Limb (tissue), 2 donors: ENCODE results near the gene FOXE3.

ENCODE experiments used
- DNase-seq, 2 donors: peaks; one replicate each; pipeline ENCODE4 v3.0.0-alpha.2; 2016; ENCODE audit errors: extremely low spot score in 2 of 2

Gene FOXE3

DNA sequence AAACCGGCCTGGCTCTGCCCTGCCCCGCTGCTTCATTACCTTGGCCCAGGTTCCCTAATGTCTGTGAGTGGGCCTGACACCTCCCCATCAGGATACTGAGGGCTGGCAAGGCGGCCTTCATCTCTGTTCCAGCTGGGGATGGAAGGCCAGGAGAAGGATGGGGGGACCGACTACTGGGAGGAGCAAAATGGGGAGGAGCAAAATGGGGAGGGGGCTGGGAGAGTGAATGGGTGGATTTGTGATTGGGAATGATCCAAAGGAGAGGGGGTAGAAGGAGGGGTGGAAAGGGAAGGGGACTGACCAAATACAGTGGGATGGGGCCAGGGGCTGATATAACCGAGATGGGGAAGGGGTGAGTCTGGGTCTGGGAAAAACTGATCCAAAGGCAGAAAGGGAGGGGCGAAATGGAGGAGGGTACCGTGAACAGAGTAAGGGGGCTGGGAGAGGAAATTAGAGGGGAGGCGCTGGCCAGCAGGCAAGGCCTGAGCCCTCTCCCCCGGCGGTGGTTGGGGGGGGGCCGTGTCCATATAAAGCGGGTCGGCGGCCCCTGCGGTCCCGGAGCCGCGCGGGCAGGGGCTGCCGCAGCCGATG lies at the start of gene FOXE3:
Gene FOXE3, plus strand, starts transcription at position 558 of the 591 bp plus-strand sequence. Its CDS starts 31 bp downstream, at position 589.
- DNase-seq, result no peak

- no peak for DNase-seq
Observed at GRCh38 chr1:47367651-47368050, 48.4 kb upstream of the FOXE3 start.

- no peak for DNase-seq
Observed at GRCh38 chr1:47371016-47371517, 45.0 kb upstream of the FOXE3 start.

GRCh38 chr1:47374501-47374900 lies 41.6 kb upstream of the FOXE3 start:
- DNase-seq, result no peak

GRCh38 chr1:47378147-47378546 lies 37.9 kb upstream of the FOXE3 start:
- no peak for DNase-seq

DNA sequence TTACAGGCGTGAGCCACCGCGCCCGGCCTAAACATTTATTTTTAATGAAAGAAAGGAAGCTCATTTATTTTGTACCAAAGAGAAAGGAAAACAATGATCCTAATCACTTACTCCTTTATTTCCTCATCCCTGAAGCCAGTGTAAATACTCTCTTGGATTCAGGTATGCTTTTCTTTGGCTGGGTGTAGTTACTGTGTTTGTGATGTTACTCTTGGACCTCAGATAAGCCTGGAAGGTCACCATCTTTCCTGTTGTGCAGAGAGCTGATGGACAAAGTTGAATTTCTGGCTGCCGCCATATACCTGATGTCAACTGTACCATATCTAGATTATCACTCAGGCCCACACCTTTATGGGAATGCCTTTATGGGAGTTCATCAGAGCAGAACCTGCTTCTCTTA lies 35.4 kb upstream of the FOXE3 start:
- DNase-seq, result no peak

DNA sequence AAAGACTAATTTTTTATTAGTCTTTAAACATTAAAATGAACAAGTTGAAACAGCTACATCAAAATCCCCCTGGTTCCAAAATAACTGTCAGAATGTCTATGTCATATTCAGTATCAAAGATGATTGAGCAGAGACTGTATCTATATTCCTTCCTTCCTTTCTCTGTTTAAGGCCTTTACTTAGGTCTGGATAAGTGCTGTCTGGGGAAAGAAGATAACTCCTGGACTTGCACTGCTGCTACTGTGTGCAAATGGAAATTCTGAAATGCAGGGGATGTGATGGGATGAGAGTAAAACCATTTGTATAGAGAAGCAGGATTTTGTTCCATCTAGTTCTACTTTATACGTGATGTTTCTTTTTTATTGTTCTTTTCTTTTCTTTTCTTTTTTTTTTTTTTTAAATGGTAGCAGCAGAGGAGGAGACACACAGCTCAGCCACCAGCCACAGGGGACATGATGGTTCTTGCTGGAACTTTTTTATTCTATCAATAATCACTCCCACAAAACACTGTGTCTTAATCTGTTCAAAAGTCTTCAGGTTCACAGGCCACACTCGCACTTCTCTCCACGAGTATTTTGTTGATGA lies 33.6 kb upstream of the FOXE3 start:
- DNase-seq, result no peak

DNA sequence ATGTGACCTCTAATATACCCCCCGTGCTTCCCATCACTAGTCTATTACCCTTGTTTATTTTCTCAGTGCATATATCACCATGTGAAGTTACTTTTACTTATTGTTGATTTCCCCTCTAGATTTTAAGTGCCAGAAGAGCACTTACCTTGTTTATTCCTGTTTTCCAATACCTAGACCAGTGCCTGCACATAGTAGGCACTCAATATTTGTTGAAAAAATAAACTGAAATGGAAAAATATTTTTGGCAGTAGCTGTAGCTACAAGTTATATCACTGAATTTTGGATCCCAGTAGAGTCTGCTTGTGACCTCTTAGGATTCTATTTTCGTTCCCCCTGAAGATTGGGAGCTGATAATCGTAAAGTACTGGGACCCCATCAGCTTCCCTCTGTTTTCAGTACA lies 32.0 kb upstream of the FOXE3 start:
- DNase-seq, result no peak

DNA sequence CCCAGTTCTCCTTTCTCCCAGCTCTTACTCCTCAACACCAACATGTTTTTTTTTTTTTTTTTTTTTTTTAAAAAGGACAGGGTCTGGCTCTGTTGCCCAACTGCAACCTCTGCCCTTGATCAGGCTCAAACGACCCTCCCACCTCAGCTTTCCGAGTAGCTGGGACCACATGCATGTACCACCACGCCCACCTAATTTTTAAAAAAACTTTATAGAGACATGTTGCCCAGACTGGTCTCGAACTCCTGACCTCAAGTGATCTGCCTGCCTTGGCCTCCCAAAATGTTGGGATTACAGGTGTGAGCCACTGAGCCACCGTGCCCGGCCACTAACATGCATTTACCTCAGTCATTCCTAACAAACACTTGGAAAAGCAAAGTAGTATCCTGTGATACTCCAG lies 31.1 kb upstream of the FOXE3 start:
- DNase-seq, result no peak

DNA sequence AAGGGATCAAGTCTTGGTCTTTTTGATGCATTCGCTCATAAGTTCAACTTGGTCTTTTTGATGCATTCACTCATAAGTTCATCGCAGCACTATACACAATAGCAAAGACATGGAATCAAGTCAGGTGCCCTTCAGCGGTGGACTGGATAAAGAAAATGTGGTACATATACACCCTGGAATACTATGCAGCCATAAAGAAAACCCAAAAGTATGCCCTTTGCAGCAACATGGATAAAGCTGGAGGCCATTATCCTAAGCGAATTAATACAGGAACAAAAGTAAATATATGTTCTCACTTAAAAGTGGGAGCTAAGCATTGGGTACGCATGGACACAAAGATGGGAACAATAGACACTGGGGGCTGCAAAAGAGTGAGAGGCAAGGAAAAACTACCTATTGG lies 29.8 kb upstream of the FOXE3 start:
- no peak for DNase-seq

DNA sequence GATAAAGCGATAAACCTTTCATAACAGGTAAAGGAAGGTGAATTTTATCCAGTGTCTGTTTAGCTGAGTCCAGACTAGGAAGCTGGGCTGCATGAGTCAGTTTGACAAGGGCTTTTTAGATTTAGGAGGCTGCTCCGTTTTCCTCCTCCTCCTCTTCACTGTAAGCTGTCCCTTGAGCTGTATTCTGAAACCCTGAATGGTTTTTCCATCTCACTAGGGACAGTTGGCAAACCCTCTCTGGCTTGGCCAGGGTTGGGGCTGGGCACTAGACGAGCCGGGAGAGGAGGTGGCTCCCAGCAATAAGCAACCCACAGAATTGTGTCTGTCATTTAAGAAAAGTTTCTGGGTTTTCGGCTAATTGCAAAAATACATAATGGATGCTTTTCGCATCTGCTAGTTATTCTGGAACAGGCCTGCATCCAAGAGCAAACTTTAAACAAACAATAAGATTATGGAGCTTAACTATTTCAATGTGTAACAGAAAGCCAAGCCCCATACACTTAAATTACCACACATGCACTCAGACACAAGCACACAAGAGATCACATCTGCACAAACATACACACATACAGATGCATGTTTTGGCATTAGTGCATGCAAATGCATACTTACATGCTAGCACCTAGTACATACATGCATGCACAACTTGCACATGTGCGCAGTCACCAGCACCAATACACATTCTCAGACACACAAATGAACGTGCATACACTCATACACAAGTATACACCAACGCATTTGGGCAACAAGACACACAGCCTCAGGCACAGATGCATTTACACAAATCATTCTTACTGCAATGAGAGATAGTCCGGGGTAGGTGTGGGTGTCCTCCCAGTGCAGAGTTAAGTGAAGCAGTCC lies 27.8 kb upstream of the FOXE3 start:
- DNase-seq, result peak in 1 of 2 donors; percentile 20

DNA sequence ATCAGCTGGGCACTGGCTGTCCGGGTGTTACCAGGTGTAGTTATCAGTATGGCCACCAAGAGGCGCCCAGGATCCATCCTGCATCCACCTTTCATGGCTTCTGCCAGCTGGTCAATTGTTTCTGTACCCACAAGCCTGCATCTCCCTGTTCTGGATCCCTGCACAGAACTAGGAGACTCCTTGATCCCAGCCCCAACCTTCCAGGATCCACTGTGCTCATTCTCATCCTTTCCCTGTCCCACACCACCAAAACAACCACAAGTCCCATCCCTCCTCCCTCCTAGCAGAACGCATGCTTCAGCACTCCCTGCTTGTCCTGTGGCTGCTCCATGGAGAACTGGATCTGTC lies 27.2 kb upstream of the FOXE3 start:
- DNase-seq, result peak in 1 of 2 donors; percentile 79

DNA sequence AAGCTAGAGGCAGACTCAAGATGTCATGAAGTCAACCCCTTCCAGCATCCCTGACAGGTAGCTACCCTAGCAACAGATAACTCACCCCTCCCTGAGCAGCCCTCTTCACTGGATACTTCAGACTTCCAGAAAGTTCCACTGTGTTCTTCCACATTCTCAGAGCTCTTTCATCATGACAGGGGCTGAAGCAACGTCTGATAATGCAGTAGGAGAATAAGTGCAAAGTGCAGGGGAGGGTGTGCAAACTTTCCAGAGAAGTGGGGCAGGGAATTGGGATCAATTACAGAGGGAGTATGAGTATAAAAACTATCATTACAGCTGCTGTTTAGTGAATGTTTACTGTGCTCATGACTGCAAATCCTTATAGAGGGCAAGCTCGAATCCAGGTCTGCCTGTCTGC lies 26.4 kb upstream of the FOXE3 start:
- no peak for DNase-seq

DNA sequence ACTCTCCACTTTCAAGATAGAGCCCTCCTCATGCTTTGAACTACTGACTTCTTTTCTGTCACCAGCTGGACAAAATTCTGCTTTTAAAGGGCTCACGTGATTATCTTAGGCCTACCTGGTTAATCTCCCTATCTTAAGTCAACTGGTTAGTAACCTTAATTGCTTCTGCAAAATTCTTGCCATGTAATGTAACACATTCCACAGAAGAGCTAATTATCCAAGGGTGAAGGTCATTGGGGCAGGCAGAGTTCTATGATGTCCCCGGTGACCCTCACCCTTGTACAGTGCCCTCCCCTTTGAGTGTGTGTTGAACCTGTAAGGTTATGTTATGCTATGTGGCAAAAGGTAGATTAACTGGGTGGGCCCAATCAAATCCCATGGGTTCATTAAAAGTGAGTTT lies 25.2 kb upstream of the FOXE3 start:
- no peak for DNase-seq

GRCh38 chr1:47393141-47393540 lies 22.9 kb upstream of the FOXE3 start:
- DNase-seq, result peak in 1 of 2 donors; percentile 5

DNA sequence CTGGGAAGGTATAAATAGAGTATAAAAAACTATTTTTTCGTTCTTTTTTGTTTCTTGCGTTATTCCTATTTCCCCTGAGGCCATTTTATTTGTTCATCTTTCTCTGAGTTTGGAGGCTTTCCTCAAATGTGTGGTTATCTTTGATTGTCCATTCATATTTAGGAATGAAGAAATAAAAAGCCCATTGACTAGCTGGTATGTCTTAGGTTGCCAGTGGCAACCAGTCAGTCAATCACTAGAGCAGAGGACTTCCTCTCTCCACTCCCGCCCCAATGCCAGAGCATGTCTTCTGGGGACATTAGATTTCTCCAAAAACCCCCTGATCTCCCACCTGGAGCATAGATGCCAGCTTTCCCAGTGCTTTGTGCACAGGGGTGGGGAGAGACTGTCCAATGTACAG lies 20.7 kb upstream of the FOXE3 start:
- no peak for DNase-seq

- DNase-seq, result no peak
Observed at GRCh38 chr1:47396671-47397196, 19.4 kb upstream of the FOXE3 start.

GRCh38 chr1:47399138-47399845 lies 16.8 kb upstream of the FOXE3 start:
- no peak for DNase-seq

- no peak for DNase-seq
Observed at GRCh38 chr1:47399846-47400155, 16.3 kb upstream of the FOXE3 start.

- no peak for DNase-seq
Observed at GRCh38 chr1:47401761-47402160, 14.3 kb upstream of the FOXE3 start.

- no peak for DNase-seq
Observed at GRCh38 chr1:47402591-47402990, 13.5 kb upstream of the FOXE3 start.
